Natural killer cell treated with Interleukin-12 subunit alpha and Interleukin-12 subunit beta and Interleukin-15 and Interleukin-18, amount 100 ng/mL, for 72 hours (primary cell): Measurements from ENCODE around the gene PHLPP1. TPM values are rescaled to one million over a fixed set of nuclear protein-coding genes. Genes with fewer than 3 reads are reported as not detected.

Experiments used
- ATAC-seq, 2 donors: fragments of 150-1000 bp; cut with Tn5 transposase in 1 of 2; sonication (Bioruptor Pico), chemical (Tn5 transposase) in 1 of 2; 2 replicates each; pipeline ENCODE4 v1.10.0; 2021
- DNase-seq: peaks from one replicate; pipeline ENCODE4 v3.0.0; 2022; ENCODE audit warnings: low spot score
- H3K27ac Mint-ChIP-seq, 2 donors: 1 replicate in 1 of 2; 2 replicates in 1 of 2; pipeline ENCODE4 v1.8.0; 2022; ENCODE audit warnings: mixed read lengths in 2 of 2, mild to moderate bottlenecking in 1 of 2, moderate library complexity in 1 of 2
- H3K27me3 Mint-ChIP-seq, 2 donors: 1 replicate in 1 of 2; 2 replicates in 1 of 2; pipeline ENCODE4 v1.8.0; 2022; ENCODE audit warnings: mixed read lengths in 2 of 2
- H3K36me3 Mint-ChIP-seq: one replicate; pipeline ENCODE4 v1.8.0; 2022; ENCODE audit warnings: mixed read lengths
- H3K4me1 Mint-ChIP-seq, 2 donors: 1 replicate in 1 of 2; 2 replicates in 1 of 2; pipeline ENCODE4 v1.8.0; 2022; ENCODE audit warnings: low read depth in 2 of 2, mixed read lengths in 2 of 2, mild to moderate bottlenecking in 1 of 2
- H3K4me3 Mint-ChIP-seq: one replicate; pipeline ENCODE4 v1.8.0; 2022; ENCODE audit warnings: mixed read lengths
- H3K9me3 Mint-ChIP-seq: 2 replicates; pipeline ENCODE4 v1.8.0; 2022; ENCODE audit warnings: mixed read lengths
- total RNA-seq, 2 donors: library from RNA; stranded (reverse); gene quantifications; one replicate each; pipeline ENCODE4 v1.2.3, GENCODE V29; 2022

The PHLPP1 gene
- total RNA-seq, 2 donors from 2014 or later = 8.3 to 12.7 TPM

- Mint-ChIP-seq H3K4me1 (peaks cover 0 to 12% of the 10 kb centered on the region in 2 donors), H3K9me3 (no peaks in the 10 kb centered on the region), H3K27me3 (no peaks in the 10 kb centered on the region), H3K4me3 (no peak overlapping the region), H3K36me3 (no peaks in the 10 kb centered on the region), H3K27ac (no peak overlapping the region)
- ATAC-seq (no peak), DNase-seq (no peak)
These were observed 137.5 kb downstream of the PHLPP1 start for GRCh38 chr18:62852851-62853250.

GRCh38 chr18:62856294-62856693 is 141.0 kb downstream of the PHLPP1 start:
- DNase-seq (no peak), ATAC-seq (no peak)
- peaks cover 0 to 16% of the 10 kb centered on the region in 2 donors for H3K4me1 Mint-ChIP-seq
- no peaks in the 10 kb centered on the region for H3K9me3 Mint-ChIP-seq
- no peak overlapping the region for H3K4me3 Mint-ChIP-seq
- no peak overlapping the region for H3K27ac Mint-ChIP-seq
- H3K36me3 Mint-ChIP-seq = no peaks in the 10 kb centered on the region
- no peaks in the 10 kb centered on the region for H3K27me3 Mint-ChIP-seq

GRCh38 chr18:62857263-62857976 is 142.1 kb downstream of the PHLPP1 start:
- no peak overlapping the region for H3K4me3 Mint-ChIP-seq
- peaks cover 0 to 16% of the 10 kb centered on the region in 2 donors for H3K4me1 Mint-ChIP-seq
- DNase-seq (no peak), ATAC-seq (no peak)
- H3K36me3 Mint-ChIP-seq = no peaks in the 10 kb centered on the region
- no peak overlapping the region for H3K27ac Mint-ChIP-seq
- H3K9me3 Mint-ChIP-seq = no peaks in the 10 kb centered on the region
- H3K27me3 Mint-ChIP-seq = no peaks in the 10 kb centered on the region

GRCh38 chr18:62860062-62860461 is 144.7 kb downstream of the PHLPP1 start:
- Mint-ChIP-seq H3K4me1 (peaks cover 6 to 10% of the 10 kb centered on the region in 2 donors), H3K27ac (no peak overlapping the region), H3K4me3 (no peak overlapping the region), H3K9me3 (no peaks in the 10 kb centered on the region), H3K36me3 (no peaks in the 10 kb centered on the region), H3K27me3 (no peaks in the 10 kb centered on the region)
- DNase-seq (no peak), ATAC-seq (no peak)

GRCh38 chr18:62862466-62862865 is 147.1 kb downstream of the PHLPP1 start:
- H3K27ac Mint-ChIP-seq = no peak overlapping the region
- H3K4me1 Mint-ChIP-seq = peaks cover 6 to 7% of the 10 kb centered on the region in 2 donors
- no peak overlapping the region for H3K4me3 Mint-ChIP-seq
- no peaks in the 10 kb centered on the region for H3K27me3 Mint-ChIP-seq
- H3K36me3 Mint-ChIP-seq = no peaks in the 10 kb centered on the region
- no peak for ATAC-seq
- no peak for DNase-seq
- H3K9me3 Mint-ChIP-seq = no peaks in the 10 kb centered on the region

GRCh38 chr18:62863579-62864001 is 148.2 kb downstream of the PHLPP1 start:
- peaks cover 0 to 6% of the 10 kb centered on the region in 2 donors for H3K4me1 Mint-ChIP-seq
- ATAC-seq (peak in 1 of 2 donors; percentile 49), DNase-seq (no peak)
- no peaks in the 10 kb centered on the region for H3K36me3 Mint-ChIP-seq
- H3K9me3 Mint-ChIP-seq = no peaks in the 10 kb centered on the region
- no peak overlapping the region for H3K27ac Mint-ChIP-seq
- H3K27me3 Mint-ChIP-seq = no peaks in the 10 kb centered on the region
- no peak overlapping the region for H3K4me3 Mint-ChIP-seq

- no peak for ATAC-seq
- no peak for DNase-seq
- H3K27ac Mint-ChIP-seq = no peak overlapping the region
- H3K36me3 Mint-ChIP-seq = no peaks in the 10 kb centered on the region
- no peak overlapping the region for H3K4me3 Mint-ChIP-seq
- H3K27me3 Mint-ChIP-seq = no peaks in the 10 kb centered on the region
- no peaks in the 10 kb centered on the region for H3K9me3 Mint-ChIP-seq
- H3K4me1 Mint-ChIP-seq = peaks cover 15 to 20% of the 10 kb centered on the region in 2 donors
These were observed 150.2 kb downstream of the PHLPP1 start for GRCh38 chr18:62865498-62865897.

GRCh38 chr18:62867534-62867933 is 152.2 kb downstream of the PHLPP1 start:
- peaks cover 15 to 20% of the 10 kb centered on the region in 2 donors for H3K4me1 Mint-ChIP-seq
- DNase-seq (no peak), ATAC-seq (no peak)
- H3K36me3 Mint-ChIP-seq = no peaks in the 10 kb centered on the region
- no peaks in the 10 kb centered on the region for H3K9me3 Mint-ChIP-seq
- no peak overlapping the region for H3K4me3 Mint-ChIP-seq
- no peaks in the 10 kb centered on the region for H3K27me3 Mint-ChIP-seq
- H3K27ac Mint-ChIP-seq = no peak overlapping the region

GRCh38 chr18:62868645-62869044 is 153.3 kb downstream of the PHLPP1 start:
- Mint-ChIP-seq H3K4me3 (no peak overlapping the region), H3K4me1 (peaks cover 14 to 15% of the 10 kb centered on the region in 2 donors), H3K27me3 (no peaks in the 10 kb centered on the region), H3K27ac (peak overlapping the region; percentile 86 to 94), H3K9me3 (no peaks in the 10 kb centered on the region), H3K36me3 (no peaks in the 10 kb centered on the region)
- ATAC-seq (no peak), DNase-seq (no peak)

GRCh38 chr18:62870643-62871042 is 155.3 kb downstream of the PHLPP1 start:
- peak overlapping the region; percentile 74 for H3K4me3 Mint-ChIP-seq
- peak overlapping the region; percentile 86 to 94 for H3K27ac Mint-ChIP-seq
- DNase-seq (no peak), ATAC-seq (no peak)
- no peaks in the 10 kb centered on the region for H3K27me3 Mint-ChIP-seq
- no peaks in the 10 kb centered on the region for H3K9me3 Mint-ChIP-seq
- H3K4me1 Mint-ChIP-seq = peaks cover 15 to 17% of the 10 kb centered on the region in 2 donors
- H3K36me3 Mint-ChIP-seq = no peaks in the 10 kb centered on the region

- peaks cover 6 to 16% of the 10 kb centered on the region in 2 donors for H3K4me1 Mint-ChIP-seq
- ATAC-seq (no peak), DNase-seq (no peak)
- no peaks in the 10 kb centered on the region for H3K9me3 Mint-ChIP-seq
- no peak overlapping the region for H3K4me3 Mint-ChIP-seq
- no peaks in the 10 kb centered on the region for H3K36me3 Mint-ChIP-seq
- no peak overlapping the region for H3K27ac Mint-ChIP-seq
- H3K27me3 Mint-ChIP-seq = no peaks in the 10 kb centered on the region
These were observed 160.0 kb downstream of the PHLPP1 start for GRCh38 chr18:62875323-62875722.

GRCh38 chr18:62876111-62876510 is 160.8 kb downstream of the PHLPP1 start:
- no peaks in the 10 kb centered on the region for H3K27me3 Mint-ChIP-seq
- H3K27ac Mint-ChIP-seq = no peak overlapping the region
- no peak for DNase-seq
- no peaks in the 10 kb centered on the region for H3K36me3 Mint-ChIP-seq
- no peaks in the 10 kb centered on the region for H3K9me3 Mint-ChIP-seq
- no peak overlapping the region for H3K4me3 Mint-ChIP-seq
- no peak for ATAC-seq
- H3K4me1 Mint-ChIP-seq = peaks cover 6 to 16% of the 10 kb centered on the region in 2 donors

GRCh38 chr18:62876828-62877227 is 161.5 kb downstream of the PHLPP1 start:
- no peak for ATAC-seq
- Mint-ChIP-seq H3K9me3 (no peaks in the 10 kb centered on the region), H3K27ac (no peak overlapping the region), H3K4me3 (no peak overlapping the region), H3K4me1 (peaks cover 10 to 21% of the 10 kb centered on the region in 2 donors), H3K27me3 (no peaks in the 10 kb centered on the region), H3K36me3 (peaks cover 2% of the 10 kb centered on the region)
- no peak for DNase-seq

- DNase-seq (no peak), ATAC-seq (no peak)
- H3K9me3 Mint-ChIP-seq = no peaks in the 10 kb centered on the region
- H3K4me1 Mint-ChIP-seq = peaks cover 12 to 25% of the 10 kb centered on the region in 2 donors
- H3K36me3 Mint-ChIP-seq = peaks cover 4% of the 10 kb centered on the region
- no peak overlapping the region for H3K27ac Mint-ChIP-seq
- H3K4me3 Mint-ChIP-seq = no peak overlapping the region
- H3K27me3 Mint-ChIP-seq = no peaks in the 10 kb centered on the region
These were observed 162.3 kb downstream of the PHLPP1 start for GRCh38 chr18:62877411-62878221.
